ENCODE data around the gene ACTL6B.
"Not testable (repeated sequence)": the region's sequence is repeated elsewhere in the genome, so short reads cannot be mapped to it uniquely, and the experiment has no call there.

The ACTL6B gene

DNA sequence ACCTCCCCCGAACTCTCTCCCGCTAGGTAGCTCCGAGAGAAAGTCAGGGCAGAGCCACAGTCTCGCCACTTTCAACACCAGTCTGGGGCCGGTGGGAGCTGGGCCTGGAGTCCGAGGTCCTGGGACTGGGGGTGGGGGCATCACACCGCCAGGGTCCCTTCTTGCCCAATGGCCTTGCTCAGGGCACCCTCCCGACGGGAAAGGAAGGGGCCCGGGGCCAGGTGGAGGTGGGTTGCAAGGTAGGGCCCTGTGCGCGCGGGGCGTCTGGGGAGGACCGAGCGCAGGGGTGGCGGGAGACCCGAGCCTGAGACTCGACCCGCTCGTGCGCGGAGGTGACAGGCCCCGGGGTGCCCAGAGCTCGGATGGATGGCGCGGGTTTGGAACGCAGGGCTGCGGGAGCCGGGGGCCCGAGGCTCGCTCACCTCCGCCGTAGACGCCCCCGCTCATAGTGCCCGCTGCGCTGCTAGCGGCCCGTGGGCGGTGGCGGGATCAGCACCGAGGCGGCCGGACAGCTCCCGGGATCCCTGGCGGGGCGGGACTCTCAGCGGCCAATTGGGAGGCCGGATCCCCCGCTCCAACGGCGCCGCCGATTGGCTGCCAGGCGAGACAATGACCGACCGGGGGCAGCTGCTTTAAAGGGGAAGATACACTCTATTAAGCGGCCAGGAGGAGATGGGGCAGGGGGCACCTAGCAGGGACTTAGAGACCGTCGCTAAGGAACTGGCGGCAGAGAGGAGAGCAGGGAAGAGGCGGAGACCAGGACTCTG, at the start of gene ACTL6B:
ACTL6B (minus strand) TSS at position 541 of the 767 bp plus-strand sequence; CDS start at position 447, 94 bp downstream.
- DNase-seq (ENCODE audit: low spot score): peak; percentile 99

DNA sequence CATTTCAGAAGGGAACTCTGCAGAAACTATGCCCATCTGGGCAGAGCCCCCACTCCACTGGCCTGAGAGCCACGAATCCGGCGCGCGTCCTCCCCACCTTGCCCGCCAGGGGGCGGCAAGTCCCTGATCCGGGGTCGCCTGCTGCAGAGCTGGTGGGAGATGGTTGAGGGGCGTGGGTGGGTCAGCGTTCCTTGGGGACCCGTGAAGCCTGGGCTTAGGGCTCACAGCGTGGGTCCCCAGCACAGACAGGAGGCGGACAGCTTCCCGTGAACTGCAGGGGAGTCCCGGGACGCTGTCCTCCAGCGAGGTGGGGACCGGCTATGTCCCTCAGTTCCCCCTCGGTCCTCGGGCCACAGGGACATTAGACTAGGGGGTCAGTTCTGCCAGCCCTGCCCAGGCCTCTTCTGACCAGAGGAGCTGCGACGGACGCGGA, 49.1 kb upstream of the ACTL6B start:
- peak; percentile 91 for DNase-seq (ENCODE audit: low spot score)

DNA sequence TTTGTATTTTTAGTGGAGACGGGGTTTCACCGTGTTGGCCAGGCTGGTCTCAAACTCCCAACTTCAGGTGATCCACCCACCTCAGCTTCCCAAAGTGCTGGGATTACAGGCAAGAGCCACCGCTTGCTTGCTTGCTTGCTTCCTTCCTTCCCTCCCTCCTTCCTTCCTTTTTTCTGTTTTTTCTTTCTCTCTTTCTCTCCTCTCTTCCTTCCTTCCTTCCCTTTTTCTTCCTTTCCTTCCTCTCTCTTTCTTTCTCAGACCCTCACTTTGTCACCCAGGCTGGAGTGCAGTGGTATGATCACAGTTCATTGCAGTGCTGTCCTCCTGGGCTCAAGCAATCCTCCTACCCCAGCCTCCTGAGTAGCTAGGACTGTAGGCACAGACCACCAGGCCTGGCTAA, 44.8 kb upstream of the ACTL6B start:
- DNase-seq (ENCODE audit: low spot score): not testable (repeated sequence)

DNA sequence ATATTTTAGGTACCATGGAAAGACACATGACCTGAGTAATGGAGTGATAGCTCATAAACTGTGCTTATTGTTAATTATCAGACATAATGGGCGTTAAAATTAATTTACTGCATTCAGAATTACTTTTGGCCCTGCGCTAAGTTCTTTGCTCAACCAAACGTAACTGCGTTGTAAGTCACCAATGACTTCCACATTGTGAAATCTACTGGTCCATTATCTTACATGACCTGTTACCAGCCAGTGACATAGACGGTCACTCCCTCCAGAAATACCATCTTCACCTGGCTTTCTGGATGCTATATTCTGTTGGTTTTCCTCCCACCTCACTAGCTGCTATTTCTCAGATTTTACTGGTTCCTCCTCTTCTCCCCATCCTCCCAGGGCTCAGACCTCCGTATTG, 42.8 kb upstream of the ACTL6B start:
- DNase-seq (ENCODE audit: low spot score): no peak

DNA sequence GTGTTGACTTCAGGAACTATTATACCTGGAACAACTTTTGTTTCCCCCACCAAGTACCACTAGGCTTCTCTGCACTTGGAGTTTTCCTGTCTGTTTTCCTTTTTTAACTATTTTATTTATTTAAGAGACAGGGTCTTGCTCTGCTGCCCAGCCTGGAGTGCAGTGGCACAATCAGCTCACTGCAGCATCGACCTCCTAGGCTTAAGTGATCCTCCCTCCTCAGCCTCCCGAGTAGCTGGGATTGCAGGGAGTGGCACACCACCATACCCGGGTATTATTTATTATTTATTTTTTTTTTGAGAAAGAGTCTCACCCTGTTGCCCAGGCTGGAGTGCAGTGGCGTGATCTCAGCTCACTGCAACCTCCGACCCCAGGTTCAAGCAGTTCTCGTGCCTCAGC, 39.9 kb upstream of the ACTL6B start:
- no peak for DNase-seq (ENCODE audit: low spot score)

DNA sequence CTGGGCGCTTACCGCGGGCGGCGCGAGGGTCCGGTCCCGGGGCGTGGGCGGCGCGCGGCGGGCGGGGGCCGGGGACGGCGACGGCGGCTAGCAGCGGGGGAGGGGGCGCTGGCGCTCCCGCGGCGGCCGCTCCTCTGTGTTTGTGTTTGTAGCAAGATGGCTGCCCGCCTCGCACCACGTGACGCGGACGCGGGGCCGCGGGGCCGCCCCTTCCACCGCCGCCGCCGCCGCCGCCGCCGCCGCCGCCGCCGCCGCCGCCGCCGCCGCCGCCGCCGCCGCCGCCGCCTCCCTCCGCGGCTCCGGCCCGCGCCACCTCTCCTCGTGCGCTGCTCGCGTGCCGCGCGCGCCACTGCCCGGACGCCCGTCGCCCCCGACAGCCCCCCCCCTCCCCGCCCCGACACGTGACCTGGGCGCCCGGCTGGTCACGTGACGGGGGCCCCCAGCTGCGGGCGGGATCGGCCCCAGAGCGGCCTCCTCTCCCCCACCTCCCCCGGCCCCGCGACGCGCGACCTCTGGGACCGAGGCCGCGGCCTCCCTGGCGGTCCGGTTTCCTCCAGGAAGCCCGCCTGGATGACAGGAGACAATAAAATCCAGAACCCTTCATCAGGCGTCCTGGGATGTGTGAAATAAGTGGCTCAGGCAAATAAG, 38.0 kb upstream of the ACTL6B start, which contains the start of gene GIGYF1:
GIGYF1 (minus strand) TSS at position 153 of the 648 bp plus-strand sequence. CDS start 6,012 bp downstream, outside the sequence.
- DNase-seq (ENCODE audit: low spot score): peak; percentile 94

DNA sequence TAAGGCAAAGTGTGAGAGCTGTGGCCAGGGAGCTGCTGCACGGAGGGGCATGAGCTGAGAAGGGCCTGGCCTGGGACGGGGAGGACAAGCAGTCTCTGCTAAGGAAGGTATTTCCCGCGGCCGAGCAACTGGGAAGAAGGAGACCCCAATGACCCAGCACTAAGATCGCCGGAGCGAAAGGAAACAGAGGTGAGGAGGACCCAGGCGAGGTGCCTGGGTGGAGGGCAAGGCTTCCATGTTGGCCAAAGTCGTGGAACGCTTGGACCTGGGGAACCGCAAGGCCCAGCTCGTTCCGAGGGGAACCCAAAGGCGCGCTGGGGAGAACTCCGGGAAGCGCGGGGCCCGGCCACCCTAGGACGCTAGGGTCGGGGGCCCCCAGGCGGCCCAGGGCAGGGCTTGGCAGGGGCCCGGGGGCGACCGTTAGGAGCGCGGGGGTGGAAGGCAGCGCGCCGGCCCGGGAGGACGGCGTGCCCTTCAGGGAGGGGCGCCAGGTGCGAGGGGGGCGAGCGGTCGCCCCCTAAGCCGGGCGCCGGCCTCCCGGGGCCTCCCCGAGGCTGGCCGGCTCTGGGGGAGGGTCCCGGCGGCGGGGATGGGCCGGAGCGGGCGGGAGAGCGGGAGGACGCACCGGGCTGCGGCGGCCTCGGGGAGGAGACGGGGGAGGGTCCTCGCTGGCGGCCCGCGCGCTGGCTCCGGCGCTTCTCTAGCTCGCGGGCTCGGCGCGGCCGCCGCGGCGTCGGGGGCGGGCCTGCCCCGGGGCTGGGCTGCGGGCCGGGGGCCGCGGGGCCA, 37.3 kb upstream of the ACTL6B start:
- DNase-seq (ENCODE audit: low spot score): peak; percentile 53

DNA sequence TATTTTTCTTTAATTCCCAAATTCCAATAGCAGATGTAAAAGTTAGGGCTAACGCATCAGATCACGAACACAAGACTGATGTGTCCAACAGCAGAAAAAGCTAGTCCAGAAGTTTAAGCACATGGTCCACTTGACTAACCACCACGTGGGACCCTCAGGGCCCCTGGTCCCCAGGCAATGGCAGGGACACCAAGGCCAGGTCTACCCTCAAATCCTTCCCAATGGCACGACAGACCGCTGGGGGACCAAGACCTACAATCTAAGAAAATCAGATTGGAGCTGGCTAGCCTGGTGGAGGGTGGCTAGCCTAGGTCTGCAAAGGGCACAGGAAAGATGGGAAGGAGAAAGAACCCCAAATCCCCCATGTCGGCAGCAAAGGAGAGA, 36.3 kb upstream of the ACTL6B start:
- DNase-seq (ENCODE audit: low spot score): no peak

DNA sequence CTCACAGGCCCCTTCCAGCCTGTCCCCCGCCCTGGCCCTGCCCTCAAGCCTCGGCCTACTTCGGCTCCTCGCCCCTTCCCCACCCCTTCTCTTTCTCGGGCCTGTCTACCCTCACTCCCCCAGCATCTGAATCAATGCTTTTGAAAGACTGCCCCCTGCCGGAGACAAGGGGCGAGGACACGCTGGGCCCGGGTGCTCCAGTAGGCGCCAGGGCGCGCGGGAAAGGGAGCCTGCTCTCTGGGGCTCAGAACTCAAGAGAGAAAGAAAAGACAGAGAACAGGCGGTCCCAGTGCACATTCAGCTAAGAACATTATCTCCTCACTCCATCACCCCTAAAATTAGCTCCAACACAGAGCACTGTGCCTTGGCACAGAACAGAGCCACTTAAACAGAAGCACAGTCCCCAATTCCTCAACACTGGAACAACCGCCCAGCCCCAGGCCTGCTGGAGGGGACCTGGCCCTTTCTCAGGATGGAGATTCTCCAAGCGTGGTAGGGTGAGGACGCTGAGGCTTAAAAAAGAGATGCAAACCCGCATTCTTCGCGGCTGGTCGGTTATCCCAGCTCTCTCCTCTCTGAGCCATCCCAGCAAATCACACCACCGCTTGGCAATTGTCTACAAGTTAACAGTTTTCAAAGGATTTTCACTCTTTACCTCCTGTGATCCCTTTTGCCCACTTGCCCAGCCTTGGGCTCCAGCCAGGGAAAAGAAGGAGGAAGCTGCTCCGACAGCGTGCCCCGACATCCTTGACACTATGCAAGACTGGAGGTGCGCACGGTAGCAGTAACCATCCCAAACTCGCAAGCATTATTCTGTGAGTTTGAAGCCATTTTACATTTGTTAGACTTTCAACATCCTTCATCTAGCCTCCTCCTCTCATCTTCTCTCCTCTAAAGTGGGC, 35.7 kb upstream of the ACTL6B start:
- DNase-seq (ENCODE audit: low spot score): peak; percentile 90

DNA sequence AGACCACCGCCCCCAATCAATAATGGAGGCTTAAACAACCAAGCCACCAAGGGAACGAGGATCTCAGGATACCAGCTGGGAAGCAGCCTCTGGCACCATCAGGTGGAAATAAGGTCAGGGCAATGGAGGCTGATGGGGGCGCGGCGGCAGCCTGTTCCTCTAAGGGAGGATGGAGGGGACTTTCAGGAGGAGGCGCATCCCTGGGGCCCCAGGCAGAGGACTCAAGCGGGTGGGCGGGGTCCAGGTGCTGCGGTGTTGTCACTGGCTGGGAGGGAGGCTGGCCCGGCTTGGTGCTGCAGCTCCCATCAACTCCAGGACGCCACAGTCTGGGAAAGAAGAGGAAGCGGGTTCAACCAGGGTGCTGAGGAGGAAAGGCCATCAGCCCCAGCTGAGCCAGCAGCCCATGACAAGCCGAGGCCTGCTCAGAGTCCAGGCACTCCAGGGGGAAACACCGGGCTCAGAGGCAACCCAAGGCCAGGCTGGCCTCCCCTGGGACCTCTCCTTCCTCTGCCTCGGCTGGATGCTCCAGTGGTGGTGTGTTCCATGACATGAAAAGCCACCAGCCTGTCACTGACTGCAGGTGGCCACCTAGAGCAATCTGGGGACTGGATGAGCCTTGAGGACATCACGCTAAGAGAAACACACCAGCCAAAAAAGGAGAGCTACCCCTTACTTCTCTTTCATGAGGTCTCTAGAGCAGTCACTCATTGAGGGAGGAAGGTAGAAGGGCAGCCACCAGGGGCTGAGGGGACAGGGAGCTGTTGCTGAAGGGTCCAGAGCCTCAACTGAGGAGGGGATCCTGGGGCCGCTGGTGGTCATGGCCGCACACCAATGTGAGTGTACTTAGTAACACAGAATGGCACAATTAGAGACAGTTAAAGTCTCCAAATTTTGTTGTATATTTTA, 33.2 kb upstream of the ACTL6B start:
- no peak for DNase-seq (ENCODE audit: low spot score)

DNA sequence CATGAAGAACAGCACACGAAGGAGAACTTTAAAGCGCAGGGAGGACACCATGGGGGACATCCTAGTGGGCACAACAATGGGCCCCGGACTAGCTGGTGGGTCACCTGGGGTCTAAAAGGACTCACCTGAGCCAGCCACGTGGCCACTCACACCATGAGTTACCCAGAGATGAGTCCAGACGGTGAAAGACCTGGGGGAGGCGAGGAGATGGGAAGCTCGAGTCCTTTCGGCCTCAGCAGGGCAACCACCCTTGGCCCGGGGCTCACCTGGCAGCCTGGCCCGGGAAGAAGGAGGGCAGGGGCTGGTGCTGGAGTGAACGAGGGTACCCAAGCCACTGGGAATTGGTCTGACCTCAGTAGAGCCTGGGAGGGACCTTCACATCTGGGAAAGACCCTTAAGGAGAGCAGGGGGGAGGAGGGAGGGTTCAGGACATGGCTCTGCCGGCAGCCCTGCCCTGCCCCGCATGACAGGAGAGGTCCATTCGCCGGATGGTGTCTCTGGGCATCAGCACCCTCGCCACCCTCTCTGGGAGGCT, 32.1 kb upstream of the ACTL6B start:
- DNase-seq (ENCODE audit: low spot score): no peak

DNA sequence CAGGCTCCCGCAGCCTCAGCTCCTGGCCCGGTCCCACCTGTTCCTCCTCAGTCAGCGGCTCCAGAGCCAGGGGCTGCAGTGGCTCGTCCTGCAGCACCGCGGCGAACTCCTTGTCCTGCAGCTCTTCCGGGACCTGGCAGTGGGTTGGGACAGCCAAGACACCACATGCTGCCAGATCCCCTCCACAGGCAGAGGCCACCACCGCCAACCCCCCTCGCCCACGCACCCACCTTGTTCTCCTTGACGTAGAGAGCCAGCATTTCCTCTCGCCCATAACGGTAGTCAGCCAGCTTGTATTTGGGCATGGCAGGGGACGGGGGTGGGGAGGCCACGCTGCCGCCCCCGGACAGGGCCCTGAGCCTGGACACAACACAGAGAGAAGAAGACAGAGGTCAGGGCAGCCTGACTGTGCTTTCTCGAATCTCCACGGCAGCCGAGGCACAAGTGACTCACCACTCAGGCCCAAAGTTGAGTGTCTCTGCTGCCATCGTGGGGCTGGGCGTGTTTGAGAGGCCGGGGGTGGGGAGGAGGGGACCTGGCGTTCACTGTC, 31.6 kb upstream of the ACTL6B start:
- DNase-seq (ENCODE audit: low spot score): no peak

DNA sequence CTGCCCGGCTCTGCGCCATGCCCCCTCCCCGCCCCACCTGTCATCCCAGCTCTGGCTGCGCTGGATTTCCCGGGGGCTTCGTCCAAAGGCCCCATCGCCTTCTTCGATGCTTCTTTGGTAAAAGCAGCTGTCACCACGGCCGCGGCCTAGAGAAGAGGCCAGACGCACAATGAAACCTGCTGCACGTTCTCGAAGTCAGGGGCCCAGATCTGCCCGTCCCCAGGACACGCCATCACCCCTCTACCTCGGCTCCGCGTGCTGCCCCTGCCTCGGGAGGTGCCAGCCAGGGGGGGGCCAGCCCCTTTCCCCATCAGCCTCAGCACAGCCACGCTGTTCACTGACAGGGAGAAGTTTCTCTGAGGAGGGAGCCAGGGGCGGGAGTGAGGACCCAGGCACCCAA, 31.0 kb upstream of the ACTL6B start:
- DNase-seq (ENCODE audit: low spot score): no peak

DNA sequence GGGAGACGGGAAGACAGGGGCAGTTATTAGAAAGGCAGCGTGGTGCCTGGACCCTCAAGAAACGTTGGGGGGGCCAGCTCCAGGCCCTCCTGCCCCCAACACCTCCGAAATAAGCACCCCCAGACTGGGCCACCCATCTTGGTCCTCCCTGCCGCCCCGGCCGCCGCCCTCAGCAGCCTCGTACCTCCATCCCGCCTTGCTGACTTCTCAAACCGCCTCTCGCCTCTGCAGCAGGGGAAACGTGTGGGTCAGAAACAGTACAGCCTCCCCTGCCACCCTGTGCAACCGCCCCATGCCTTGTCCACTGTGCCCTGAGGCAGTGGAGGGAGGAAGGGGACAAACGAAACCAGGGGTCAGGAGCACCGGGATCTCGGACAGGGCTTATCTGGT, 30.6 kb upstream of the ACTL6B start:
- no peak for DNase-seq (ENCODE audit: low spot score)

DNA sequence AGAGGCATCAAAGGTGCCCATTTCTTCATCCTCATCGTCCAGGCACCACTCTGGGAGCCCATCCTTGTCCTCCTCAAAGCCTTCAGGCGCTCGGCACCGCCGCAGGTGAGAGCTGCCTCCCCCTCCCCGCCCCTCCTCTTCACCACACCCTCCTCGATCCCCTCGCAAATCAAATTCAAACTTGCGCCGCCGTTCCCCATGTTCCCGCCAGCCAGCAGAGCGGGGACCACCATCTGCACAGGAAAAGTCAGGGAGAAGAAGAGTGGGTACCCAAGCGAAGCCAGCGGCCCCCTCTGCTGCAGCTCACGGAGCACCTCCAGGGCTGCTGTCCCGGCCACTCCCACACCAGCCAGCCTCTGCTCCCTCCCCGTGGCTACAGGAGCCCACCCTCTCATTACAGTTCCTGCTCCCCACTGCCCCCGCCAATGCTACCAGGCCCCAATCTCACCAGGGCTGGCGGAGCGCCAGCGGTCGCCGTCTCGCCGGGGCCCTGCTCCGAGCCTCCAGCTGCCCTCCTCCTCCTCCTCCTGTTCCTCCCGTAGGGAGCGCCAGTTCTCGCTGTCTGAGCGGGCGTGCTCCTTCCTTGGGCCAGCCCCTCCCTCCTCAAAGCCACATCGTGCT, 30.1 kb upstream of the ACTL6B start:
- no peak for DNase-seq (ENCODE audit: low spot score)

DNA sequence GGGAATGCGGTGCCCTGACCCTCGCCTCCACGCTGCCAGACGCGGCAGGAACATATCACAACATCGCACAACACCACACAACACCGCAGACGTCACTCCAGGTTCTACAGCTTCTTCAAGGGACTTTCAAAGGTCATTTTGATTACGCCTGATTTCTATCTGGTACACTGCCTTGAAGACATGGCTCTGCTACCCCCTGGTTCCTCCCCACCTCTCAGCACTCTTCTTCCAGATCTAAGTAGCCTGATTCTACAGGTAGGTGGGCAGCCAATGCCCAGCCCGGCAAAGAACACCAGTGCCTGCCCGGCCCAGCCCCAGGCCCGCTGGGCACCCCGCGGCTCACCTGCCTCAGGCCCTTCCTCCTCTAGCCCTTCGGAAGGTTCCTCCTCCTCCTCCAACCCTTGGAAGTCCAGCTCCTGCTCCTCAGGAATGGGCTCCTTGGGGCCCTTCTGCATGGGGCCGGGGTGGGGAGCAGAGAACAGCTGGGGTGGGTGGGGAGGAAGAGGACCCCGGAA, 29.4 kb upstream of the ACTL6B start:
- no peak for DNase-seq (ENCODE audit: low spot score)

DNA sequence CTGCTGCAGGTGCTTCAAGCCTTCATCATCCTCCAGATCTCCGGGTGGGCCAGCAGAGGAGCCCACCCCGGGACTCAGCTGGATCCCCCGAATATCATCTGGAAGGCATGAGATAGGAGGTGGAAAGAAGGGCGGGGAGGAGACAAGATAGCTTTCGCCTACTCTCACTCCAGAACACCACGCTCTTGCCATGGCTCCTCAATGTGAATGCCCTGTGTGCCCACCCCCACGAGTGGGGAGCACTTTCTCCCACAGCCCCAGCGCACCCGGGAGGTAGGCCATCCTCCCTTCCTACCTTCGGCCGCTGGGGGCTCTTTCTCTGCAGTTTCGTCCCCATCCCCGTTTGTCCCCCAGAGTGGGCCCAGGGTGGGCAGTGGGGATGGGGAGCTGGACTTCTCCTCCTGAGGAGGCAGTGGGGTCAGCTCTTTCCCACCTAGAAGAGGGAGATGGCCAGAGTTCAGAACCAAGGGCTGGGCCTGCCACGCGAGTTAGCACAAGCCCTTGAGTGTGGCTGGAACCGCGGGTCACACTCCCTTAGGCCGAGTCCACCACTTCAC, 28.9 kb upstream of the ACTL6B start:
- no peak for DNase-seq (ENCODE audit: low spot score)

DNA sequence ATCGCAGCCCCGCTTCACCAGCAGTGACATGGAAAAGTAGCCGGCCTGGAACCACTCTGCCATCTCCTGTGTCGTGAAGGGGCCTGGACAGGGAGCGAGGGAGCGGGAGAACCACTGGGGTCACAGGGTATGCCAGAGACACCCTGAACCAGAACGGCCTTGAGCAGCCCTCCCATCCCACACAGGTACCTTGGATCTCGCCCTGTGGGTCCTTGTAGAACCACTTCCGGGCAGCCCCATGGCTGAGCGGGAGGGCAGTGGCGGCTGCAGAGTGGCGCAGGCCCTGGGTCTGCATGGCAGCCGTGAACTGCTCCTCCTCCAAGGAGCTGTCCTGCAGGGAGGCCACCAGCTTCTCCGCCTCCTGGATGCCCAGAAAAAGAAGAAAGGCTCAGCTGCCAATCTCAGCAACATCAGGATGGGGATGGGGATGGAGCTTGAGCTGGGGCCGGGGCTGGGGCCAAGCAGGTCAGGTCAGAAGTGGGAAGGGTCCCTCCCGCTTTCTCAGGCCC, 28.3 kb upstream of the ACTL6B start:
- no peak for DNase-seq (ENCODE audit: low spot score)

Measured in D341Med (cell line).